ENCODE measurements around the gene SPEM2. TPM values are rescaled to one million over a fixed set of nuclear protein-coding genes. Genes with fewer than 3 reads are reported as not detected.

Gene SPEM2
- polyA plus RNA-seq, 1 of the 3 experiments (the other 2 are of a cell fraction) = not detected

DNA sequence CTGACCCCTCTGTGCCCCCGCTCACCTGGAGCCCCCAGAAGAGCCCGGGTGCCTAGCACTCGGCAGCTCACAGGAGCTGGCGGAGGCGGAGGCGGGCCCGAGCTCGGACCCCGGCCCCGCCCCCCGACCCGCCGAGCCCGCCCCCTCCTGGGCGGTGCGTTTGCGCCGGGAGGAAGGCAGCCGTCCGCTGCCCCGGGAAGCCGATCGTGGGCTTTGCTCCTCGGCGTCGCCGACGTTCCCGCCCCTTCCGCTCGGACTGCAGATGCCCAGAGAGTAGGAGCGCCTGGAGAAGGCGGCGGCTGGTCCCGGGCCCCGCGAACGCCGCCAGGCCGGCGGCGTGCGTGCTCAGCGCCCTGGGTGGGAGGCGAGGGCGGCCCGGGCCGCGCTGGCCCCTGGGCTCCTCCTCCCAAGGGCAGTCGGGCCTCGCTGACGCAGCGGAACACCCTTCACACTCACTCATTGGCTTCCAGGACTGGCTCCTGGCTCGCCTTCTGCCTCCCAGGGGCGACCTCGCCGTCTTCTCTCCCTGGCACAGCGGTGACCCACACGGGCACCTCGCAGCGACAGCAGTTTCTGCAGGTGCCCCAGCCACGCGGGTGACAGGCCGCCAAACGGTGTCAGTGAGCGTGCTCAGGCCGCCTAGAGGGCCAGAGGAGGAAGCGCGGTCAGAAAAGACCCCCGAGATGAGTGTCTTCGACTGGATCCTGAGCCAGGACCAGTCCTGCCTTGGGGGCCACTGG, 30.8 kb upstream of the SPEM2 start, which contains the start of gene PLSCR3 (continued):
- TF ChIP-seq, protein P1, sequence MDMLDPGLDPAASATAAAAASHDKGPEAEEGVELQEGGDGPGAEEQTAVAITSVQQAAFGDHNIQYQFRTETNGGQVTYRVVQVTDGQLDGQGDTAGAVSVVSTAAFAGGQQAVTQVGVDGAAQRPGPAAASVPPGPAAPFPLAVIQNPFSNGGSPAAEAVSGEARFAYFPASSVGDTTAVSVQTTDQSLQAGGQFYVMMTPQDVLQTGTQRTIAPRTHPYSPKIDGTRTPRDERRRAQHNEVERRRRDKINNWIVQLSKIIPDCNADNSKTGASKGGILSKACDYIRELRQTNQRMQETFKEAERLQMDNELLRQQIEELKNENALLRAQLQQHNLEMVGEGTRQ (IDR thresholded peaks at IDR 0.05; ENCODE audit: borderline replicate concordance, low read depth, low read length) = no peak
- TF ChIP-seq SMC3 (IDR thresholded peaks at IDR 0.05; ENCODE audit: low read depth, low read length) (no peak), JUND (IDR thresholded peaks at IDR 0.05) (no peak)

- 91% methylated on average over 4 of the region's 4 CpGs for WGBS (ENCODE audit: low lambda C conversion rate)
- CTCF ChIA-PET = interaction anchor here (1.2 kb wide), 1 partner anchor 41 kb away, joined by 3 read pairs; no protein-coding TSS in a partner anchor
Measured at GRCh38 chr17:7396147-7396546, 29.3 kb upstream of the SPEM2 start.

More at GRCh38 chr17:7396147-7396546, 29.3 kb upstream of the SPEM2 start:
- Histone ChIP-seq H3K27me3 (ENCODE audit: insufficient read depth) (no peaks in the 10 kb centered on the region), H3K27ac (ENCODE audit: low read depth in 2 of 2, low read length in 1 of 2) (no peak overlapping the region), H3K9me3 (no peaks in the 10 kb centered on the region), H3K4me1 (ENCODE audit: control insufficient read depth in 1 of 2, insufficient read depth in 2 of 2, low read depth in 1 of 2, low read length in 1 of 2) (peaks cover 0 to 9% of the 10 kb centered on the region in 2 experiments; a peak in 1 of 4 replicates), H3K9ac (no peak overlapping the region), H3K4me3 (ENCODE audit: low read depth in 2 of 2, low read length in 1 of 2) (no peak overlapping the region), H3F3A (replicated peaks; ENCODE audit: insufficient read depth) (peaks cover 20% of the 10 kb centered on the region), H3K4me2 (no peak overlapping the region), H3K36me3 (replicated peaks in 1 of 2; ENCODE audit: control insufficient read depth in 1 of 2, insufficient read depth in 2 of 2, low read length in 1 of 2) (peaks cover 11 to 17% of the 10 kb centered on the region in 2 experiments), H4K20me1 (ENCODE audit: insufficient read depth) (no peaks in the 10 kb centered on the region), H3K9me2 (no peaks in the 10 kb centered on the region), H3K79me2 (ENCODE audit: insufficient read depth) (peaks cover 25% of the 10 kb centered on the region; the same call in 1 of the 2 replicates), H2AFZ (ENCODE audit: low read depth) (no peak overlapping the region)
- POLR2A ChIA-PET = no interaction called here
- TF ChIP-seq YY1 (IDR thresholded peaks at IDR 0.05; ENCODE audit: low read depth) (no peak), RFX5 (IDR thresholded peaks at IDR 0.05; ENCODE audit: low read length) (no peak), GABPA (IDR thresholded peaks at IDR 0.05; ENCODE audit: low read depth) (no peak), RCOR1 (IDR thresholded peaks at IDR 0.05; ENCODE audit: low read length) (no peak), ELF1 (IDR thresholded peaks at IDR 0.05) (no peak), PBX3 (IDR thresholded peaks at IDR 0.05) (no peak), FOSL2 (IDR thresholded peaks at IDR 0.05; ENCODE audit: borderline replicate concordance, low read depth) (no peak), TEAD4 (IDR thresholded peaks at IDR 0.05; ENCODE audit: borderline replicate concordance, insufficient read depth) (no peak), TAF1 (IDR thresholded peaks at IDR 0.05; ENCODE audit: borderline replicate concordance, low read depth, low read length) (no peak), NFIC (IDR thresholded peaks at IDR 0.05; ENCODE audit: borderline replicate concordance) (no peak), SIN3A (IDR thresholded peaks at IDR 0.05; ENCODE audit: borderline replicate concordance, low read depth, low read length) (no peak), MEF2A (IDR thresholded peaks at IDR 0.05; ENCODE audit: borderline replicate concordance, low read depth) (no peak)
- TF ChIP-seq, protein P2, sequence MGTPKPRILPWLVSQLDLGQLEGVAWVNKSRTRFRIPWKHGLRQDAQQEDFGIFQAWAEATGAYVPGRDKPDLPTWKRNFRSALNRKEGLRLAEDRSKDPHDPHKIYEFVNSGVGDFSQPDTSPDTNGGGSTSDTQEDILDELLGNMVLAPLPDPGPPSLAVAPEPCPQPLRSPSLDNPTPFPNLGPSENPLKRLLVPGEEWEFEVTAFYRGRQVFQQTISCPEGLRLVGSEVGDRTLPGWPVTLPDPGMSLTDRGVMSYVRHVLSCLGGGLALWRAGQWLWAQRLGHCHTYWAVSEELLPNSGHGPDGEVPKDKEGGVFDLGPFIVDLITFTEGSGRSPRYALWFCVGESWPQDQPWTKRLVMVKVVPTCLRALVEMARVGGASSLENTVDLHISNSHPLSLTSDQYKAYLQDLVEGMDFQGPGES (IDR thresholded peaks at IDR 0.05; ENCODE audit: low read depth, low read length) = no peak
- TF ChIP-seq, protein P3, sequence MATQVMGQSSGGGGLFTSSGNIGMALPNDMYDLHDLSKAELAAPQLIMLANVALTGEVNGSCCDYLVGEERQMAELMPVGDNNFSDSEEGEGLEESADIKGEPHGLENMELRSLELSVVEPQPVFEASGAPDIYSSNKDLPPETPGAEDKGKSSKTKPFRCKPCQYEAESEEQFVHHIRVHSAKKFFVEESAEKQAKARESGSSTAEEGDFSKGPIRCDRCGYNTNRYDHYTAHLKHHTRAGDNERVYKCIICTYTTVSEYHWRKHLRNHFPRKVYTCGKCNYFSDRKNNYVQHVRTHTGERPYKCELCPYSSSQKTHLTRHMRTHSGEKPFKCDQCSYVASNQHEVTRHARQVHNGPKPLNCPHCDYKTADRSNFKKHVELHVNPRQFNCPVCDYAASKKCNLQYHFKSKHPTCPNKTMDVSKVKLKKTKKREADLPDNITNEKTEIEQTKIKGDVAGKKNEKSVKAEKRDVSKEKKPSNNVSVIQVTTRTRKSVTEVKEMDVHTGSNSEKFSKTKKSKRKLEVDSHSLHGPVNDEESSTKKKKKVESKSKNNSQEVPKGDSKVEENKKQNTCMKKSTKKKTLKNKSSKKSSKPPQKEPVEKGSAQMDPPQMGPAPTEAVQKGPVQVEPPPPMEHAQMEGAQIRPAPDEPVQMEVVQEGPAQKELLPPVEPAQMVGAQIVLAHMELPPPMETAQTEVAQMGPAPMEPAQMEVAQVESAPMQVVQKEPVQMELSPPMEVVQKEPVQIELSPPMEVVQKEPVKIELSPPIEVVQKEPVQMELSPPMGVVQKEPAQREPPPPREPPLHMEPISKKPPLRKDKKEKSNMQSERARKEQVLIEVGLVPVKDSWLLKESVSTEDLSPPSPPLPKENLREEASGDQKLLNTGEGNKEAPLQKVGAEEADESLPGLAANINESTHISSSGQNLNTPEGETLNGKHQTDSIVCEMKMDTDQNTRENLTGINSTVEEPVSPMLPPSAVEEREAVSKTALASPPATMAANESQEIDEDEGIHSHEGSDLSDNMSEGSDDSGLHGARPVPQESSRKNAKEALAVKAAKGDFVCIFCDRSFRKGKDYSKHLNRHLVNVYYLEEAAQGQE (IDR thresholded peaks at IDR 0.05; ENCODE audit: low read depth, low read length) = no peak
- TF ChIP-seq, protein P4, sequence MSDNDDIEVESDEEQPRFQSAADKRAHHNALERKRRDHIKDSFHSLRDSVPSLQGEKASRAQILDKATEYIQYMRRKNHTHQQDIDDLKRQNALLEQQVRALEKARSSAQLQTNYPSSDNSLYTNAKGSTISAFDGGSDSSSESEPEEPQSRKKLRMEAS (IDR thresholded peaks at IDR 0.05; ENCODE audit: low read depth) = no peak
- TF ChIP-seq, protein P5, sequence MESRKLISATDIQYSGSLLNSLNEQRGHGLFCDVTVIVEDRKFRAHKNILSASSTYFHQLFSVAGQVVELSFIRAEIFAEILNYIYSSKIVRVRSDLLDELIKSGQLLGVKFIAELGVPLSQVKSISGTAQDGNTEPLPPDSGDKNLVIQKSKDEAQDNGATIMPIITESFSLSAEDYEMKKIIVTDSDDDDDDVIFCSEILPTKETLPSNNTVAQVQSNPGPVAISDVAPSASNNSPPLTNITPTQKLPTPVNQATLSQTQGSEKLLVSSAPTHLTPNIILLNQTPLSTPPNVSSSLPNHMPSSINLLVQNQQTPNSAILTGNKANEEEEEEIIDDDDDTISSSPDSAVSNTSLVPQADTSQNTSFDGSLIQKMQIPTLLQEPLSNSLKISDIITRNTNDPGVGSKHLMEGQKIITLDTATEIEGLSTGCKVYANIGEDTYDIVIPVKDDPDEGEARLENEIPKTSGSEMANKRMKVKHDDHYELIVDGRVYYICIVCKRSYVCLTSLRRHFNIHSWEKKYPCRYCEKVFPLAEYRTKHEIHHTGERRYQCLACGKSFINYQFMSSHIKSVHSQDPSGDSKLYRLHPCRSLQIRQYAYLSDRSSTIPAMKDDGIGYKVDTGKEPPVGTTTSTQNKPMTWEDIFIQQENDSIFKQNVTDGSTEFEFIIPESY (IDR thresholded peaks at IDR 0.05; ENCODE audit: borderline replicate concordance, low read depth) = no peak
- TF ChIP-seq, protein P6, sequence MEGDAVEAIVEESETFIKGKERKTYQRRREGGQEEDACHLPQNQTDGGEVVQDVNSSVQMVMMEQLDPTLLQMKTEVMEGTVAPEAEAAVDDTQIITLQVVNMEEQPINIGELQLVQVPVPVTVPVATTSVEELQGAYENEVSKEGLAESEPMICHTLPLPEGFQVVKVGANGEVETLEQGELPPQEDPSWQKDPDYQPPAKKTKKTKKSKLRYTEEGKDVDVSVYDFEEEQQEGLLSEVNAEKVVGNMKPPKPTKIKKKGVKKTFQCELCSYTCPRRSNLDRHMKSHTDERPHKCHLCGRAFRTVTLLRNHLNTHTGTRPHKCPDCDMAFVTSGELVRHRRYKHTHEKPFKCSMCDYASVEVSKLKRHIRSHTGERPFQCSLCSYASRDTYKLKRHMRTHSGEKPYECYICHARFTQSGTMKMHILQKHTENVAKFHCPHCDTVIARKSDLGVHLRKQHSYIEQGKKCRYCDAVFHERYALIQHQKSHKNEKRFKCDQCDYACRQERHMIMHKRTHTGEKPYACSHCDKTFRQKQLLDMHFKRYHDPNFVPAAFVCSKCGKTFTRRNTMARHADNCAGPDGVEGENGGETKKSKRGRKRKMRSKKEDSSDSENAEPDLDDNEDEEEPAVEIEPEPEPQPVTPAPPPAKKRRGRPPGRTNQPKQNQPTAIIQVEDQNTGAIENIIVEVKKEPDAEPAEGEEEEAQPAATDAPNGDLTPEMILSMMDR (IDR thresholded peaks at IDR 0.05) = no peak
- DNase-seq = no peak
